WERI-Rb-1 (cell line): ENCODE results near the gene MXD3.

ENCODE experiments used
- DNase-seq: peaks from one replicate; pipeline ENCODE4 v3.0.0-alpha.2; 2020
- H3K27ac ChIP-seq: fragments of 250-450 bp; sonication (Bioruptor Pico); 2 replicates; pipeline ENCODE4 v1.5.1; 2020; ENCODE audit warnings: mild to moderate bottlenecking, moderate library complexity
- H3K27me3 ChIP-seq: fragments of 250-450 bp; sonication (Bioruptor Pico); 2 replicates; pipeline ENCODE4 v1.5.1; 2021; ENCODE audit warnings: mild to moderate bottlenecking, low read depth, moderate library complexity; ENCODE audit not compliant: insufficient read depth, severe bottlenecking
- H3K36me3 ChIP-seq: fragments of 250-450 bp; sonication (Bioruptor Pico); 2 replicates; pipeline ENCODE4 v1.5.1; 2020; ENCODE audit warnings: mild to moderate bottlenecking, moderate library complexity
- H3K4me3 ChIP-seq: 2 replicates; pipeline ENCODE4 v1.5.1; 2011; ENCODE audit warnings: low read depth, mild to moderate bottlenecking, control low read depth, low read length
- H3K9me3 ChIP-seq: fragments of 250-450 bp; sonication (Bioruptor Pico); 2 replicates; pipeline ENCODE4 v1.5.1; 2021; ENCODE audit warnings: mild to moderate bottlenecking, moderate library complexity; ENCODE audit not compliant: severe bottlenecking
- CTCF ChIP-seq: IDR thresholded peaks from 2 replicates; pipeline ENCODE4 v1.5.1; 2011; ENCODE audit warnings: low read depth, mild to moderate bottlenecking, control low read depth, inconsistent platforms, low read length

The MXD3 gene

GRCh38 chr5:177296581-177296980 is 15.1 kb downstream of the MXD3 start:
- TF ChIP-seq CTCF, result no peak

GRCh38 chr5:177295924-177296323 is 15.8 kb downstream of the MXD3 start:
- Histone ChIP-seq H3K27ac (no peak overlapping the region), H3K4me3 (no peak overlapping the region), H3K9me3 (no peaks in the 10 kb centered on the region), H3K27me3 (no peaks in the 10 kb centered on the region), H3K36me3 (peaks cover 23% of the 10 kb centered on the region)
- TF ChIP-seq CTCF, result no peak
- DNase-seq, result no peak

More at GRCh38 chr5:177296581-177296980, 15.1 kb downstream of the MXD3 start:
- no peak for DNase-seq
- Histone ChIP-seq H3K9me3 (no peaks in the 10 kb centered on the region), H3K27ac (no peak overlapping the region), H3K27me3 (no peaks in the 10 kb centered on the region), H3K36me3 (peaks cover 23% of the 10 kb centered on the region), H3K4me3 (no peak overlapping the region)

- no peak overlapping the region for H3K4me3 ChIP-seq
- TF ChIP-seq CTCF, result no peak
- DNase-seq, result no peak
- H3K27me3 ChIP-seq, result no peaks in the 10 kb centered on the region
- H3K9me3 ChIP-seq, result no peaks in the 10 kb centered on the region
- H3K27ac ChIP-seq, result no peak overlapping the region
- peaks cover 23% of the 10 kb centered on the region for H3K36me3 ChIP-seq
Observed at GRCh38 chr5:177294632-177295031, 17.1 kb downstream of the MXD3 start.

GRCh38 chr5:177293819-177294581 is 17.7 kb downstream of the MXD3 start:
- Histone ChIP-seq H3K27ac (no peak overlapping the region), H3K36me3 (peaks cover 23% of the 10 kb centered on the region), H3K9me3 (no peaks in the 10 kb centered on the region), H3K27me3 (no peaks in the 10 kb centered on the region), H3K4me3 (no peak overlapping the region)
- no peak for DNase-seq
- TF ChIP-seq CTCF, result no peak

- Histone ChIP-seq H3K36me3 (peaks cover 27% of the 10 kb centered on the region), H3K9me3 (no peaks in the 10 kb centered on the region), H3K27ac (no peak overlapping the region), H3K4me3 (no peak overlapping the region), H3K27me3 (no peaks in the 10 kb centered on the region)
- DNase-seq, result no peak
- TF ChIP-seq CTCF, result no peak
Observed at GRCh38 chr5:177291735-177292134, 20.0 kb downstream of the MXD3 start.
